GM18508 (cell line): ENCODE data around the gene NAGLU.

ENCODE experiments used
- ATAC-seq: cut with Tn5 transposase; IDR thresholded peaks from one replicate; pipeline ENCODE4 v1.9.1; 2021; ENCODE audit warnings: moderate number of reproducible peaks; ENCODE audit not compliant: insufficient read depth, unreplicated experiment

The NAGLU gene

GRCh38 chr17:42585353-42585752 is 49.3 kb downstream of the NAGLU start:
- ATAC-seq, result no peak

- ATAC-seq, result no peak
Measured at GRCh38 chr17:42586514-42587230, 50.6 kb downstream of the NAGLU start.

GRCh38 chr17:42590886-42591285 is 54.8 kb downstream of the NAGLU start:
- no peak for ATAC-seq

- no peak for ATAC-seq
Measured at GRCh38 chr17:42591411-42591810, 55.4 kb downstream of the NAGLU start.
